HG02938 (cell line): ENCODE results near the gene ATAD2B.
"Not testable (repeated sequence)": the region's sequence is repeated elsewhere in the genome, so short reads cannot be mapped to it uniquely, and the experiment has no call there.

Experiments used
- ATAC-seq: cut with Tn5 transposase; IDR thresholded peaks from one replicate; pipeline ENCODE4 v1.9.1; 2021; ENCODE audit warnings: mild to moderate bottlenecking, moderate library complexity; ENCODE audit not compliant: unreplicated experiment

ATAD2B gene

DNA sequence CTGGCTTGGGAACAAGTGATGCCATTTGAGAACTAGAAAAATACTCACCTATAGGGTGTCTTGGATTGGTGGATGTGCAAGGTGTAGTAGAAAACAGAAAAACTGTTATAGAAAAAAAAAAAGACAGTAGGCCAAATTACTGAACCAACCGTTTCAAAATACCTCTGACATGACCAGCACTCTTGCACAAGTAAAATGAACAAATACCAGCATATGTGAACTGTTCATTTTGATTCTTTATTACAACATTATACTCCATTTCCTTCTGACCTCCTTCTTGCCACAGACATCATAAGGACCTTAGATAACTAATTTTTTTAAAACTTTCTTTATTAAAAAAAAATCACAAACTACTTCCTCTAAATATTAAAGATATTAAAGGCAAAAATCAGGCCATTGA lies 125.5 kb downstream of the ATAD2B start:
- no peak for ATAC-seq

DNA sequence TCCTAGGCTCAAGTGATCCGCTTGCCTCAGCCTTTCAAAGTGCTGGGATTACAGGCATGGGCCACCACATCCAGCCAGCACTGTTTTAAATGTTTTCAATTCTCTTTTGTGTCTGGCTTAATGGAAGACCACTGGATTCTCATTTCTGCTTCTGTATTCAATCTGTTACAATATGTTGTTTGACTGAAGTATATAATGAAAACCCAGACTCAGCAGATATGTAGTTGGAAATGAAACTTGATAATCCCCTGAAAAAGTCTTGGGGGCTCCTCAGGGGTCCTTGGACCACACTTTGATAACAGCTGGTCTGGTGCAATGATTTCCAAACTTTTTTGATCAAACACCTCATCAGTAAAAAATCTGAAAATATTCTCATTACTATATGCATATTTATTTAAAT lies 132.7 kb downstream of the ATAD2B start:
- no peak for ATAC-seq

DNA sequence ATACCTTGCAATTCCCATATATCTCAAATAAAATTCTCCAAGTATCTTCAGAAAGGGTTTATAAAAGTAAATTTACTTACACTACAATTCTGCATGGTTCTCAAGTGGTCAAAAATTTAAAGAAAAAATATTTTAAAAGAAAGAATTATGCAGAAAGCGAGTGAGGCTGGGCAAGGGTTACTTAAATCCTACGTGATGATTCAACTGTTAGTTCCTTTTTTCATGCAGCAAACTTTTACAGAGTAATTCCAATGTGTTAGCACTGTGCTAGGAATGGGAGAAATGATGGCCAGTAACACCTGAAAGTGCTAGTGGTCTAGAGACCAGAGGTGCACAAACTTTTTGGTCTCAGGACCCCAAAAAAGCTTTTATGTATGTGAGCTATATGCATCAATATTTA lies 133.4 kb downstream of the ATAD2B start:
- ATAC-seq, result no peak

DNA sequence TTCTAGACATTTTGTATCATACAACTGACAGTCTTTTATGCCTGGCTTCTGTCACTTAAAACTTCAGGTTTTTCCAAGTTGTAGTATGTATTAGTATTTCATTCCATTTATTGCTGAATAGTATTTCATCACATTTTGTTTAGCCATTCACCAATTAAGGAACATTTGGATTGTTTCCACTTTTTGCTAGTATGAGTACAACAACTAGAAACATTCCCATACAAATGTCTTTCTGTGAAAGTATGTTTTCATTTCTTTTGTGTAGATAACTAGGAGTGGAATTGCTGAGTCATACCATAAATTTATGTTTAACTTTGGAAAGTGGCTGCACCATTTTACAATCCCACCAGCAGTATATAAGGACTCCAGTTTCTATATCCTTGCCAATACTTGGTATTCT lies 135.9 kb downstream of the ATAD2B start:
- no peak for ATAC-seq

DNA sequence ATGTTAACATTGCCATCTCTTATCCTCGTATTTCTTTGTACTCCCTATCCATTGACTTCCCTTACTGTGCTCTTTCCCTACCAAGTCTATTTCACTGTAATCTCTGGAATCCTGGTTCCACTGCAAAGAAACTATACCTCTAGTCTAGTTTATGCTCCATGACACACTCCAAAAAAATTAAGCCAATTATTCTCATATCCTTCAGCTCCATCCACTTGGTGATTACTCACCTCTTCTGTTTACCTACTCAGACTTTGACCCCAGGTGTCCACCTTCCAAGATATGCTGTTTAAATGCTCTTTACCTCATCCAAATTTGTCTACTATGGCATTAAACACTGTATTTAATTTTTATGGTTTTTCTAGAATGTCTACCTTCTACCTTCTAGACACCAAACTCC lies 137.9 kb downstream of the ATAD2B start:
- no peak for ATAC-seq

DNA sequence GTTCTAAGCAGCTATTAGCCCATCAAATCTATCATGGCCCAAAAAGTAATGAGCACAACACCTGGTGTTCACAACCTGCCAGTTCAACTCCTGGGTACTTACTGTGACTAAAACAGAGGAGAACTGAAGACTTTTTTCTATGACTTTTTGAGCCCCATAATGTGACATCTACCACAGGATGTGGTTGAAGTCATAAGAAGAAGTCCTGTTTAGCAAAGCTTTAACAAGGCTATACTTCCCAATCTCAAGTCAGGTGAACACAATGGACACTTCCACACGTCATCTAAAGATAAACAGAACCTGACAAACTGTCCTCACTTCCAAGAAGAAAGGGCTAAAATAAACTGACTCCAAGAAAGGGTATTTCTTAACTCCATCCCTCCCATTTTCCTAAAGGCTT lies 138.8 kb downstream of the ATAD2B start:
- ATAC-seq, result peak; percentile 79

DNA sequence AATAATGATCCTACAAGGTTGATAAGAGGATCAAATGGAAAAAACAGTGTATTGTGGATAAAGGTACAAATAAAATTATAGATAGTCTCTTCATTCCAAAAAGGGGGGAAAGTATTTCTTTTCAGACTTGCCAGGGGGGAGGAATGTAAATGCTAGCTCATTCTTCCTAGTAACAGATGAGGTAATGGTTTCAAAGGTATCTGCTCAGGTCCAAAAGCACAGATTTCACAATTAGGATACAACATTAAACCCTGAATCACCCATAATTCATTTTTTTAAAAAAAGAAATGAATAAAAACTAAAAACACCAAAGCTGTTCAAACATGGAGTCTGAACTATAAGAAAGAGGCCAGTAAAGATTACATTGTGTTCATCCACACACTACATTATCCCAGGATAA lies 142.0 kb downstream of the ATAD2B start:
- no peak for ATAC-seq

DNA sequence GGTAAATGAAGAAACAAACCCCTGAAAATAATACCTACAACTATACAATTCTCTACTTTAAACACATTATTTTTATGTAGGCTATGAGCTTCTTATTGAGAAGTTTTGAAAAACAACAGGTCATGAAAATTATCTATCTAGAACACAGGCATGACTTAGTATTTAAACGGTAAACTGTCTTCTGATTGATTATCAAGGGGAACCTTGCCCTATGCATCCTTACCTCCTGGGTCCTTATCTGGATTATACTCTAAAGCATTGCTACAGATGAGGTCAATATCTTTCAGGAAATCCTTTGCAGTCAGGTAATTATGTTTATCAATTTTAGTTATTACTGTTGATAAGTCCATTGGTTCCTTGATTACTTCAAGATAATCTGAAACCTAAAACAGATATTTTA lies 144.3 kb downstream of the ATAD2B start:
- no peak for ATAC-seq

DNA sequence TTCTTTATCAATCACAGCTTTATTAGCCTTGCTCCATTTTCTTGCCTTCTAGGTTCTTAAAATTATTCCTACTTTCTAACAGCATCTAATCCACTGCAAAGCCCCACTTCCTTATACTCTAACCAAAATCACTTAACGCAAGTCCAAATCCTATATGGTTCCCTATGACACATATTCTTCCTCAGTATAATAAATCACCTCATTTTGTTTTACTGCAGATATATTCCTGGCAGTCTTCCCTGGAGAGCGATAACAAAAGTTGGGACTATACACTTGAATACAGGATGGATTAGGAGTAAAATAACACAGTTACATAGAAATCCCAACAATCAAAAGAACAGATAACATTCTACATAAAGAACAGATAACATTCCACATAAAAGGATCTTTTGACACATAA lies 144.8 kb downstream of the ATAD2B start:
- ATAC-seq, result no peak

DNA sequence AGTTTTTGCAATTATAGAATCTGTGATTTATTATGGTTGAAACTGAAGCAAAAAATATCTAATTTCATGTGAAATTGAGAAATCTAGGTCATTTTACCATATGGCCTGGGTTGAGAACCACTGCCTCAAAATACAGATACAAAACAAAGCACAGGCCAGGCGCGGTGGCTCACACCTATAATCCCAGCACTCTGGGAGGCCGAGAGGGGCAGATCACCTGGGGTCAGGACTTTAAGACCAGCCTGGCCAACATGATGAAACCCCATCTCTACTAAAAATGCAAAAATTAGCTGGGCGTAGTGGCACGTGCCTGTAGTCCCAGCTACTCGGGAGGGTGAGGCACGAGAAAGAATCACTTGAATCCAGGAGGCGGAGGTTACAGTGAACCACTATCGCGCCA lies 146.5 kb downstream of the ATAD2B start:
- ATAC-seq, result not testable (repeated sequence)

DNA sequence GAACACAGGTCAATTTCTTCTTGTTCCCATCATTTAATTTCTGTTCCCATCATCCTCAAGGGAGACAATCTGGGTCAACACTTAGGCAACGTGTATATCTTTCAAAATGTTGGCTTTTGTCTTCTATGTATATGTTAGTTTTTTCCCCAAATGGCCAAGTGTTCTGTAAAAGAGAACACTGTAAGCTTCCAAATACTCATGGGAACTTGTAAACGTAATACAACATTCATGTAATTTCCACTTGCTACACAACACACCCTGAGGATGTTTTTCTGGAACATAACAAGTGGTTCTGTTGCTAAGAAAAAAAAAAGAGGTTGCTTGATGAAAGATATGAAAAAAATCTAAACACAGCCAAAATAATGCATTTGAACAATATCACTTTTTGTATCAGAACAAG lies 149.1 kb downstream of the ATAD2B start:
- ATAC-seq, result no peak

DNA sequence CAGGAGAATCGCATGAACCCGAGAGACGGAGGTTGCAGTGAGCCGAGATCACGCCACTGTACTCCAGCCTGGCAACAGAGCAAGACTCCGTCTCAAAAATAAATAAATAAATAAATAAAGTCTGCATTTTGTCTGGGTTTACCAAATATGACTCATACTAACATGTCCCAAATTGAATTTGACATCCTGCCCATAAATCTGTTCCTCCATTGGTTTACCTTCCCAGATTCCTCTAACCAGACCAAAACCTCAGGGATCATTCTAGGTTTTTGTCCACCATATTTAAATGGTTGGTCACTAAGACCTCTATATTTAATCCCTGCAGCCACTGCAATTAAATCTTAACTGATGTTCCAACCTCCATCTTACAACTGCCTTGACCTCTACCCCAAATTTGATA lies 150.9 kb downstream of the ATAD2B start:
- no peak for ATAC-seq

DNA sequence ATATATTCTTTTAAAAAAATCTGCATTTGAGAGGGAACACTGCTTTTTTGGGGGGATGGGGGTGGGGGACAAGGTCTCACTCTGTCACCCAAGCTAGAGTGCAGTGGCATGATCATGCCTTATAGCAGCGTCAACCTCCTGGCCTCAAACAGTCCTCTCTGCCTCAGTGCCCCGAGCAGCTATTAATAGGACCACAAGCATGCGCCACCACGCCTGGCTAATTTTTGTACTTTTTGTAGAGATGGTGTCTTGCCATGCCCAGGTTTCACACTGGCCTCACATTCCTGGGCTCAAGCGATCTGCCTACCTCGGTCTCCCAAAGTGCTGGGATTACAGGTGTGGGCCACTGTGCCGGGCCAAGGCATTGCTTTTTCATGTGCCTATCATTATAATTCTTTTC lies 154.2 kb downstream of the ATAD2B start:
- no peak for ATAC-seq

DNA sequence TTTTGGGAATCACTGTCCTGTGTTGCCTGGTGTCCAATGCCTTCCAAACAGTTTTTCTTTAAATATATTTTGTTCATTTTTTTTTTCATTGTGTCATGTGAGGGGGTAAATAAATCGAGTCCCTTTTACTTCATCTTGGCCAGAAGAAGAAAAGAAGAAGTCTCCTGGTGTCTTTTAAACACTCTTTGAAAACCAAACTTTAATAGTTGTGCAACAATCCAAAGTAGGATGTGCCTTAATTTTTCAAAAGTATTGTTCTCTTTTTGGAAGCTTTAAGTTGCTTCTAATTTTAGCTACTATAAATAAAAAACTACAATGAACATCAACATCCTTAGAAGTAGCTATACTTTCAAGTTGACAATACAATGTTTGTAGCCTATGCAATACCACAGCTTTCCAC lies 154.9 kb downstream of the ATAD2B start:
- no peak for ATAC-seq

DNA sequence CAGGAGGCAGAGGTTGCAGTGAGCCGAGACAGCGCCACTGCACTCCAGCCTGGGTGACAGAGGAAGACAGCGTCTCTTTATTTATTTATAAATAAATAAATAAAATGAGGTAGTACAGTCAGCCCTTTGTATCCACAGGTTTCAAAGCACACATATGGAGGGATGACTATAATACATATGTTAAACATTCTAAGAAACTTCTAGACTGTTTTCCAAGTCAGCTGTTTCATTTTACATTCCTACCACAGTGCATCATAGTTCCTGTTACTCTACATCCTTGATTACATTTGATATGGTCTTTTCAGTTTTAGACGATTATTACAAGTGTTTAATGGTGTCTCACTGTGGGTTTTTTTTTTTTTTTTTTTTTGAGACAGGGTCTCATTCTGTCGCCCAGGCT lies 157.6 kb downstream of the ATAD2B start:
- ATAC-seq, result no peak

DNA sequence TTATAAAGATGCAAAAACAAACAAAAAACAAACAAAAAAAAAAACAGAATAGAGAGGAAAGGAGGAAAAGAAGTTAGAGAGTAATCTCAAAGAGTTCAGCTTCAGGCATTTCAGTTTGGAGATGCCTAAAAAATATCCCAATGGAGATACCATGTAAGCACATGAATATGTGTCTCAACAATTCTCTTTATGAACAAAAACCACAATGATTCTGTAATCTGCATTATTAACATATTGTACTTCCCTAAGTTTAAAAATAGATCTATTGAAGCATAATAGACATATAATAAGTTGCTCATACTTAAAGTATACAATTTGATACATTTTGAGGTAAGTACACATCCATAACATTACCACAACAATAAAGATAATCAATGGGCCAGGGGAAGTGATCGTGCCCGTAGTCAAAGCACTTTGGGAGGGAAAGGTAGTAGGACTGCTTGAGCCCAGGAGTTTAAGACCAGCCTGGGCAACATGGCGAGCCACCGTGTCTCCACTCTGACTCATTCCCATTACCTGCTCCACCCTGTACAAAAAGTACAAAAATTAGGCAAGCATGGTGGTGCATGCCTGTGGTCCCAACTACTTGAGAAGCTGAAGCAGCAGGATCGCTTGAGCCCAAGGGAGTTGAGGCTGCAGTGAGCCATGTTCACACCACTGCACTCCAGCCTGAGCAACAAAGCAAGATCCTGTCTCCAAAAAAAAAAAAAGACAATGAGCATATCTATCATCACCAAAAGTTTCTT lies 158.9 kb downstream of the ATAD2B start:
- no peak for ATAC-seq

DNA sequence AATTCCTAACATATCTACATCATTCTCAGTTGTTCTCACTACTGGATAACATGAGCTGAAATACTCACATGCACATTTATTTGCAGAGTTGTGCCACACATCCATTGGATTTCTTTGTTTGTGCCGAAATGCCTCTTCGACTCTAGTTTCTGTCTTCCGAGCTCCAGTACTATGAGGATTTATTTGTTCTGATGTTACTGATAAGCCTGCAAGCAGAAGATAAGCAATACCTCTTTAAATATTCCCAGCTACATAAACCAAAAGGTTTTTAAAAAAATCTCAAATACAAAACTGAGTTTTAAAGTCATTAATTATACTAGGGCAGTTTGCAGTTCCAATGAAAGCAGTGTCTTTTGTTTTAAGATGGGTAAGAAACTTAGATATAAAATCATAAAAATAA lies 164.8 kb downstream of the ATAD2B start:
- ATAC-seq, result no peak

DNA sequence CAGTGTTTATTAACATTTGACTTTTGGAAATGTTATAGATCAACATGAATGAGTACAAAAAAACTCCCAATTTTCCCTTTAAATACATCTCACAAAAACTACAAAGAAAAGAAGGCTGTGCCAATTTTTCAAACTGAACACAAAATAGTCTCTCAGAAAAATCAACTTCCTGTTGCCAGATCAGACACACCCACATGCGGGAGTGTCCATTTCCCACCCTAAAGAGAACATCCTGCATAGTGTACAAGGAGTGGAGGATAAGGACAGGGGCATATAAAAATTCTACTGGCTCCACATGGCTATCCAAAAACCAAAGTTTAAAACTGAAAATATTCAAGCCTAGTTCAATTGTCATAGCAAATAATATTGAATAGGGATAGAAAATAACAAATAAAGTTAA lies 165.3 kb downstream of the ATAD2B start:
- ATAC-seq, result no peak

DNA sequence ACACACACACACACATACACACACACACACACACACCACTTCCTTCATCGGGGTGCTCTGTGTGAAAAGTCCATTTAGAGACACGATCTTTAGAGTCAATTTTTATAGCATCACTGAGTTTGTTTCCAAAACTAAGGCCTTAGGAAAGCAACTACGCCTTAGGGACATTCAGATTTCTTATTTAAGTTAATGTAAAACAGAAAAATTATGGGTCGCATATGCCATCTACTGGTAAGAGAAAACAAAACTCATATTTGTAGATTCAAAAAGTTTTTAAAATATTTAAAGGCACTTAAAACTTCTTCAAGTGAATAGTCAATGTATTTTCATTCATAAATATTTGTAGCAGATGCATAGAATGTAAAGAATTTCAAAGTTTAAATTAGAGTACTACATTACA lies 166.2 kb downstream of the ATAD2B start:
- no peak for ATAC-seq

DNA sequence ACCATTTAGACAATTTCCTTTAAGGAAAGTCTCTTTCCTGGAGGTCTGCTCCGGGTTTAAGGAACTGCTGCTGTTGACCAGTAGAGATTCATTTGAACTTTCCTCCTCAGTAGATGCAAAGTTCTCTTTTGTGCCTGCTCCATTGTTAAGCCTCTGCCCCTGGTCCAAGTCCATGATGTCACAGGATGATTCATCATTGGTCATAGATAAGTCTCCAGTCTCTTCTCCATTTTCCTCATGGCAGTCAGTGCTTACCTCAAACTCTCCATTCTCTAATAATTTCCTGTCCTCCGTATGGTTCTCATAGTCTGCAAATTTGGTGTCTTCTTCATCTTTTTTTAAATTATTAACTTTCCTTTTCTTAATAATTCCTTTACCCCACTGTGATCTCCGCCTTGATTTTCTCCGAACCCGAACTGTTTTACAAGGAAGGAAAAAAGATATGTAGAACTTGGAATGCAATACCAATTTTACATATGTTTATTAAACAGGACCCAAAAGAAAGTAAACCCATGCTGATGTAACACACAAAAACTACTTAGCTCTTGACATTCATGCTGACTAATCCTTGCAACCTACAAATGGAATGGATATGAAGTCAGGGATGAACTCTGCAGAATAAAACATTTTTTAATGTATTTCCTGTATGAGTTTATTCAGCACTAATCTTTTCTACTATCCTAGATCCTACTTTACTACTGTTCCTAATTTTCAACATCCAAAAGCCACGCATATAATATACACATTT lies 169.1 kb downstream of the ATAD2B start:
- ATAC-seq, result no peak

DNA sequence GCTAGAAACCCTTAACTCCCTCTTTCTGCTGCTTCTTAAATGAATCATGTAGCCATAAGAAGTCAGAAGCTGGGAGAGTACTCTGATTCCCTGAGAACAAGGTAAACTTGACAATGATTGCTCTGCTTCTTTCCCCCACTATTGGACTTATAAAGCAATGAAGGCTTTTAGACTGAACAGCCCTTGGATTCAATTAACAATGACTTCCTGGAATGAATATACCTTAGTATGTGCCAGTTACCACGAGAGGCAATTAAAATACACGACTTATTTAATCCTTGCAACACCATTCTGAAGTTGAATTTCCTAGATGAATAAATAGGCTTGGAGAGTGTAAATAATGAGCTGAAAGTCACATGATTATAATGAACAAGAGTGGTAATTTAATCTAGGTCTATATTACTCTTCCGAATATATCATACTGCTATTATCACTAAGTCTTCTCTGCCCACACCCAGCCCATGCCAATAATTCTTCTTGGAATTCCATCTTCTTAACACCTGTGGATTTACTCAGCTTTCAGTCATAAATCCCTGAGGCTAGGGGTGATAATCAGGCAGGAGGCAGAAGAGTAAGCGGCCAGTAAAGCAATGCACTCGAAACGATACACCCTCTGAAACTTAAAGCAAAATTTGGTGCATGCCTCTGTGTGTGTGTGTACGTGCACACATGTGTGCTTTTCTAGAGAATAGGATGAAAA lies 170.2 kb downstream of the ATAD2B start:
- ATAC-seq, result no peak

DNA sequence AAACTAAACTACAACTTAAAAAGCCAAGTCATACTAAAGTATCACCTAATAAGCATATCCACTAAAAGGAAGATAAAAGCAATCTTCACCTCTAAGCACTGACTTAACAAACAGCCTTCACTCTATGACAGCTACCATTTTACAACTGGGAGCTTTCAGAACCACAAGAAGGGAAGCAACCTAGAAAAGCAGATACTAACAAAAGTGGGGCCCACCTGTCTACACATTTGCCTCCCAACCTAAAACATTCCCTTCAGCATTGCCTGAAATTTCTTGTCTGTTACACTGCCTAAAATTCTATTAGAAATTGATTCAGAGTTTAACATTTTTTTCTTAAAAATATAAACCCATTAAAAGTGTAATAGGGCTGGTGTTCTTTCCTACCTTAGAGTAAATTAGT lies 172.0 kb downstream of the ATAD2B start:
- no peak for ATAC-seq
